H9 (cell line): Measurements from ENCODE around the gene ISX. TPM values are rescaled to one million over a fixed set of nuclear protein-coding genes. Genes with fewer than 3 reads are reported as not detected.

ENCODE experiments used
- DNase-seq: peaks from one replicate; pipeline ENCODE4 v3.0.0-alpha.2; 2017
- H2AFZ ChIP-seq: one replicate; pipeline ENCODE4 v1.6.1; 2013; ENCODE audit warnings: mild to moderate bottlenecking, low read length, control low read depth, moderate library complexity
- H2AK5ac ChIP-seq: 2 replicates; pipeline ENCODE4 v1.6.1; 2013; ENCODE audit warnings: low read length, control low read depth, mixed read lengths; ENCODE audit not compliant: insufficient read length
- H2BK120ac ChIP-seq: one replicate; pipeline ENCODE4 v1.6.1; 2013; ENCODE audit warnings: low read depth, mild to moderate bottlenecking, low read length, control low read depth, inconsistent platforms; ENCODE audit not compliant: poor library complexity, severe bottlenecking
- H2BK12ac ChIP-seq: 2 replicates; pipeline ENCODE4 v1.6.1; 2013; ENCODE audit warnings: low read length, control low read depth, mixed read lengths, low read depth; ENCODE audit not compliant: insufficient read length
- H2BK15ac ChIP-seq: 2 replicates; pipeline ENCODE4 v1.6.1; 2013; ENCODE audit warnings: low read depth, low read length, control low read depth
- H2BK20ac ChIP-seq: one replicate; pipeline ENCODE4 v1.6.1; 2013; ENCODE audit warnings: low read depth, mild to moderate bottlenecking, low read length, control low read depth, inconsistent platforms; ENCODE audit not compliant: poor library complexity, severe bottlenecking
- H2BK5ac ChIP-seq: 2 replicates; pipeline ENCODE4 v1.6.1; 2013; ENCODE audit warnings: low read length, control low read depth, mixed read lengths; ENCODE audit not compliant: insufficient read length
- H3K14ac ChIP-seq: 2 replicates; pipeline ENCODE4 v1.6.1; 2013; ENCODE audit warnings: low read length, control low read depth; ENCODE audit not compliant: insufficient read depth
- H3K18ac ChIP-seq: 2 replicates; pipeline ENCODE4 v1.6.1; 2013; ENCODE audit warnings: low read depth, mild to moderate bottlenecking, mixed read lengths, low read length, control low read depth; ENCODE audit not compliant: insufficient read length
- H3K23ac ChIP-seq: 2 replicates; pipeline ENCODE4 v1.6.1; 2013; ENCODE audit warnings: low read length, control low read depth, mixed read lengths, low read depth; ENCODE audit not compliant: insufficient read length
- H3K23me2 ChIP-seq: 2 replicates; pipeline ENCODE4 v1.6.1; 2013; ENCODE audit warnings: low read depth, mild to moderate bottlenecking, mixed read lengths, low read length, control low read depth; ENCODE audit not compliant: insufficient read length, poor library complexity, severe bottlenecking
- H3K27ac ChIP-seq: 2 replicates; pipeline ENCODE4 v1.5.1; 2013; ENCODE audit warnings: low read length, control low read depth, mixed read lengths, low read depth; ENCODE audit not compliant: insufficient read length
- H3K27me3 ChIP-seq: 2 replicates; pipeline ENCODE4 v1.6.1; 2013; ENCODE audit warnings: low read length, control low read depth, inconsistent platforms; ENCODE audit not compliant: insufficient read depth
- H3K4ac ChIP-seq: 2 replicates; pipeline ENCODE4 v1.6.1; 2013; ENCODE audit warnings: low read depth, mild to moderate bottlenecking, control low read depth, inconsistent platforms, low read length, moderate library complexity
- H3K4me1 ChIP-seq: 2 replicates; pipeline ENCODE4 v1.6.1; 2013; ENCODE audit warnings: low read length, control low read depth, inconsistent platforms; ENCODE audit not compliant: insufficient read depth
- H3K4me2 ChIP-seq: 2 replicates; pipeline ENCODE4 v1.6.1; 2013; ENCODE audit warnings: low read length, control low read depth, mixed read lengths; ENCODE audit not compliant: insufficient read length, insufficient read depth
- H3K56ac ChIP-seq: 2 replicates; pipeline ENCODE4 v1.6.1; 2013; ENCODE audit warnings: low read depth, mild to moderate bottlenecking, mixed read lengths, low read length, control low read depth; ENCODE audit not compliant: insufficient read length
- H3K79me1 ChIP-seq: 2 replicates; pipeline ENCODE4 v1.6.1; 2013; ENCODE audit warnings: low read depth, mild to moderate bottlenecking, moderate library complexity, low read length, control low read depth, inconsistent platforms; ENCODE audit not compliant: insufficient read depth, poor library complexity, severe bottlenecking
- H3K79me2 ChIP-seq: 2 replicates; pipeline ENCODE4 v1.6.1; 2013; ENCODE audit warnings: low read length, control low read depth, inconsistent platforms; ENCODE audit not compliant: insufficient read depth
- H3K9ac ChIP-seq: 2 replicates; pipeline ENCODE4 v1.6.1; 2013; ENCODE audit warnings: low read length, control low read depth, mixed read lengths; ENCODE audit not compliant: insufficient read length; ENCODE audit errors: extremely low read depth
- H3K9me3 ChIP-seq: one replicate; pipeline ENCODE4 v1.6.1; 2013; ENCODE audit warnings: low read depth, low read length, inconsistent platforms; ENCODE audit not compliant: control insufficient read depth
- H3T11ph ChIP-seq: one replicate; pipeline ENCODE4 v1.6.1; 2013; ENCODE audit warnings: mild to moderate bottlenecking, low read length, control low read depth, inconsistent platforms
- H4K20me1 ChIP-seq: one replicate; pipeline ENCODE4 v1.6.1; 2013; ENCODE audit not compliant: control insufficient read depth, insufficient read length, insufficient read depth
- H4K5ac ChIP-seq: 2 replicates; pipeline ENCODE4 v1.6.1; 2013; ENCODE audit warnings: low read depth, mild to moderate bottlenecking, mixed read lengths, low read length, control low read depth; ENCODE audit not compliant: insufficient read length
- H4K8ac ChIP-seq: replicated peaks from 2 replicates; pipeline ENCODE4 v1.6.1; 2013; ENCODE audit warnings: low read length, control low read depth, mixed read lengths, low read depth; ENCODE audit not compliant: insufficient read length
- H4K91ac ChIP-seq: 2 replicates; pipeline ENCODE4 v1.6.1; 2013; ENCODE audit warnings: low read depth, mild to moderate bottlenecking, moderate library complexity, mixed read lengths, low read length, control low read depth; ENCODE audit not compliant: insufficient read length
- H3K27ac Mint-ChIP-seq, 3 experiments: 2 replicates in 2 of 3; 3 replicates in 1 of 3; pipeline ENCODE4 v1.8.0; 2020 to 2021; ENCODE audit warnings: mixed read lengths in 3 of 3, mild to moderate bottlenecking in 1 of 3, moderate library complexity in 1 of 3
- H3K27me3 Mint-ChIP-seq: 2 replicates; pipeline ENCODE4 v1.8.0; 2021; ENCODE audit warnings: low read depth, mild to moderate bottlenecking, moderate library complexity, mixed read lengths
- H3K36me3 Mint-ChIP-seq, 3 experiments: 2 replicates in 2 of 3; 3 replicates in 1 of 3; pipeline ENCODE4 v1.8.0; 2020 to 2021; ENCODE audit warnings: low read depth in 3 of 3, mixed read lengths in 3 of 3; ENCODE audit not compliant: insufficient read depth in 1 of 3
- H3K4me1 Mint-ChIP-seq, 2 experiments: 2 replicates each; pipeline ENCODE4 v1.8.0; 2020; ENCODE audit warnings: mixed read lengths in 2 of 2
- H3K4me3 Mint-ChIP-seq, 2 experiments: 2 replicates in 1 of 2; 3 replicates in 1 of 2; pipeline ENCODE4 v1.8.0; 2020 to 2021; ENCODE audit warnings: mild to moderate bottlenecking in 2 of 2, mixed read lengths in 2 of 2, moderate library complexity in 1 of 2
- H3K9me3 Mint-ChIP-seq, 2 experiments: 2 replicates in 1 of 2; 3 replicates in 1 of 2; pipeline ENCODE4 v1.8.0; 2020; ENCODE audit warnings: mild to moderate bottlenecking in 2 of 2, mixed read lengths in 2 of 2, moderate library complexity in 1 of 2
- CTCF ChIP-seq: fragments of 200-600 bp; sonication (generic); conservative IDR thresholded peaks from 3 replicates; pipeline ENCODE4 v1.8.0; 2021; ENCODE audit warnings: antibody characterized with exemption, mild to moderate bottlenecking
- WGBS: extraction: QIAGEN DNeasy Blood & Tissue Kit; methylation state at CpG from one replicate; pipeline ENCODE4 v1.1.7; 2013; ENCODE audit warnings: missing lambda C conversion rate, low lambda C conversion rate, mixed read lengths; ENCODE audit not compliant: insufficient read length; ENCODE audit errors: extremely low coverage; 5-methylcytosine and 5-hydroxymethylcytosine counted together
- total RNA-seq: library from RNA; stranded (reverse); gene quantifications from 2 replicates; pipeline ENCODE4 v1.2.1, GENCODE V29; 2021

ISX gene
- total RNA-seq, 1 experiment from 2014 or later = not detected

- Mint-ChIP-seq H3K4me3 (no peak overlapping the region), H3K27ac (no peak overlapping the region), H3K36me3 (no peaks in the 10 kb centered on the region; a peak in 1 of 7 replicates), H3K9me3 (peaks cover 4 to 6% of the 10 kb centered on the region in 2 experiments; a peak in 3 of 5 replicates), H3K4me1 (peaks cover 0 to 4% of the 10 kb centered on the region in 2 experiments; a peak in 1 of 4 replicates), H3K27me3 (peaks cover 14% of the 10 kb centered on the region)
- no peak overlapping the region for H3K23ac ChIP-seq
- H3K23me2 ChIP-seq = no peaks in the 10 kb centered on the region
- no peak overlapping the region for H2BK15ac ChIP-seq
- no peak overlapping the region for H3K4me2 ChIP-seq
- no peak overlapping the region for H3K18ac ChIP-seq
- no peak overlapping the region for H2BK5ac ChIP-seq
- no peak overlapping the region for H3K56ac ChIP-seq
- no peak for DNase-seq
- no peak overlapping the region for H3T11ph ChIP-seq
- no peaks in the 10 kb centered on the region for H3K79me1 ChIP-seq
- no peak overlapping the region for H2BK12ac ChIP-seq
- H4K20me1 ChIP-seq = no peaks in the 10 kb centered on the region
- H2BK120ac ChIP-seq = no peak overlapping the region
- H3K27me3 ChIP-seq = no peaks in the 10 kb centered on the region
- H3K14ac ChIP-seq = no peak overlapping the region
- H4K5ac ChIP-seq = no peak overlapping the region
- no peak overlapping the region for H3K27ac ChIP-seq
- H3K9ac ChIP-seq = no peak overlapping the region
- H3K4me1 ChIP-seq = no peaks in the 10 kb centered on the region
- H3K79me2 ChIP-seq = no peaks in the 10 kb centered on the region
- H3K4ac ChIP-seq = no peak overlapping the region
- no peak overlapping the region for H4K8ac ChIP-seq
- H2AFZ ChIP-seq = no peak overlapping the region
- WGBS = no CpG with 5 or more reads among the region's 3 CpGs
- no peak overlapping the region for H2BK20ac ChIP-seq
- no peaks in the 10 kb centered on the region for H3K9me3 ChIP-seq
- H4K91ac ChIP-seq = no peak overlapping the region
- TF ChIP-seq CTCF = no peak
- H2AK5ac ChIP-seq = no peak overlapping the region
Measured at GRCh38 chr22:35059632-35060031, 6.3 kb upstream of the ISX start.
